Measurements from ENCODE around the gene CST7. TPM values are rescaled to one million over a fixed set of nuclear protein-coding genes. Genes with fewer than 3 reads are reported as not detected.

The CST7 gene
- total RNA-seq, 1 experiment from 2014 or later = not detected

DNA sequence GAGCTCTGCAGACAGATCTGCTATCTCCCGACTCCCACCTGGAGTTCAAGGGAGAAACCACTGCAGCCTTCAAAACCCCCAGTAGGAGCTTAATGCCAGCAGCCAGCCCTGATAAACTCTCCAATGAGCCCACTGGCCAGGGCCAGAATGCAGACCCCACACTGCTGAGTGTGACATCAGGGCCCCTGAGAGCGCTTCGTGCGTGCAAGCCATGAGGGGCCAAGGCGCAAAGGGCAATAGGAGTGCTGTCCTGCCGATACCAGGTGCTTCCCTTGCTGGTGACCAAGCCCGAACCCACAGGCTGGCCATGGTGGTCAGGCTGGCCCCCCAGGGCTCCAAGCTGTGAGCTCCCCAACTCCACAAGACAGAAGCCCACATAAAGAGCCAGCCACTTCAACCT, 33.2 kb upstream of the CST7 start:
- Histone ChIP-seq H3K9me2 (ENCODE audit: insufficient read depth) (no peaks in the 10 kb centered on the region), H4K20me1 (ENCODE audit: insufficient read depth) (no peaks in the 10 kb centered on the region), H3K9ac (ENCODE audit: low read length) (no peak overlapping the region), H3K27ac (ENCODE audit: low read depth, low read length) (no peak overlapping the region), H3K36me3 (ENCODE audit: control insufficient read depth in 1 of 2, insufficient read depth in 2 of 2, low read length in 2 of 2) (no peaks in the 10 kb centered on the region), H3K4me2 (ENCODE audit: low read length) (no peak overlapping the region), H3K9me3 (ENCODE audit: control insufficient read depth in 1 of 2, insufficient read depth in 1 of 2, low read depth in 1 of 2, low read length in 2 of 2) (no peaks in the 10 kb centered on the region), H3K4me1 (ENCODE audit: control insufficient read depth in 1 of 2, insufficient read depth in 2 of 2, low read length in 2 of 2) (no peaks in the 10 kb centered on the region), H3K79me2 (ENCODE audit: insufficient read depth, low read length) (no peaks in the 10 kb centered on the region), H3K4me3 (replicated peaks in 1 of 2; ENCODE audit: low read depth in 1 of 2, low read length in 2 of 2) (no peak overlapping the region), H3K27me3 (ENCODE audit: insufficient read depth, low read length) (peaks cover 18% of the 10 kb centered on the region; the same call in 1 of the 2 replicates), H2AFZ (ENCODE audit: low read depth, low read length, poor library complexity, severe bottlenecking) (no peak overlapping the region)
- CTCF ChIA-PET = no interaction called here
- POLR2A ChIA-PET = no interaction called here
- ATAC-seq (no peak), DNase-seq (ENCODE audit: low read depth, low spot score) (no peak)
- intact Hi-C loops (cut with micrococcal nuclease) = loop anchor here (10.0 kb wide), 1 partner anchor 381 kb away; no protein-coding TSS in a partner anchor
- no TSS peak for BruUV-seq (replicated peaks)
- TF ChIP-seq, protein P1, sequence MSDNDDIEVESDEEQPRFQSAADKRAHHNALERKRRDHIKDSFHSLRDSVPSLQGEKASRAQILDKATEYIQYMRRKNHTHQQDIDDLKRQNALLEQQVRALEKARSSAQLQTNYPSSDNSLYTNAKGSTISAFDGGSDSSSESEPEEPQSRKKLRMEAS (IDR thresholded peaks at IDR 0.05) = no peak
- TF ChIP-seq EZH2phosphoT487 (IDR thresholded peaks at IDR 0.05; ENCODE audit: borderline replicate concordance) (no peak), YY1 (IDR thresholded peaks at IDR 0.05; ENCODE audit: extremely low read depth, insufficient replicate concordance, low read depth, low read length) (no peak), ZFX (IDR thresholded peaks at IDR 0.05) (no peak), ELF1 (IDR thresholded peaks at IDR 0.05; ENCODE audit: borderline replicate concordance, low read depth) (no peak), SP1 (IDR thresholded peaks at IDR 0.05; ENCODE audit: low read depth) (no peak), EGR1 (IDR thresholded peaks at IDR 0.05; ENCODE audit: low read depth) (no peak), RAD21 (IDR thresholded peaks at IDR 0.05; ENCODE audit: low read depth) (no peak), ZNF274 (IDR thresholded peaks at IDR 0.05; ENCODE audit: low read depth, low read length) (no peak), TCF7L2 (IDR thresholded peaks at IDR 0.05; ENCODE audit: borderline replicate concordance, extremely low read depth, insufficient read depth, insufficient read length) (no peak), SIN3A (IDR thresholded peaks at IDR 0.05; ENCODE audit: low read depth) (no peak), CEBPB (IDR thresholded peaks at IDR 0.05; ENCODE audit: low read depth) (no peak), EZH2 (IDR thresholded peaks at IDR 0.05) (no peak), SRF (IDR thresholded peaks at IDR 0.05; ENCODE audit: low read depth) (no peak), POLR2A (IDR thresholded peaks at IDR 0.05; ENCODE audit: borderline replicate concordance, extremely low read depth, insufficient read depth, insufficient read length) (no peak)
- TF ChIP-seq, protein P2, sequence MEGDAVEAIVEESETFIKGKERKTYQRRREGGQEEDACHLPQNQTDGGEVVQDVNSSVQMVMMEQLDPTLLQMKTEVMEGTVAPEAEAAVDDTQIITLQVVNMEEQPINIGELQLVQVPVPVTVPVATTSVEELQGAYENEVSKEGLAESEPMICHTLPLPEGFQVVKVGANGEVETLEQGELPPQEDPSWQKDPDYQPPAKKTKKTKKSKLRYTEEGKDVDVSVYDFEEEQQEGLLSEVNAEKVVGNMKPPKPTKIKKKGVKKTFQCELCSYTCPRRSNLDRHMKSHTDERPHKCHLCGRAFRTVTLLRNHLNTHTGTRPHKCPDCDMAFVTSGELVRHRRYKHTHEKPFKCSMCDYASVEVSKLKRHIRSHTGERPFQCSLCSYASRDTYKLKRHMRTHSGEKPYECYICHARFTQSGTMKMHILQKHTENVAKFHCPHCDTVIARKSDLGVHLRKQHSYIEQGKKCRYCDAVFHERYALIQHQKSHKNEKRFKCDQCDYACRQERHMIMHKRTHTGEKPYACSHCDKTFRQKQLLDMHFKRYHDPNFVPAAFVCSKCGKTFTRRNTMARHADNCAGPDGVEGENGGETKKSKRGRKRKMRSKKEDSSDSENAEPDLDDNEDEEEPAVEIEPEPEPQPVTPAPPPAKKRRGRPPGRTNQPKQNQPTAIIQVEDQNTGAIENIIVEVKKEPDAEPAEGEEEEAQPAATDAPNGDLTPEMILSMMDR (IDR thresholded peaks at IDR 0.05 in 2 of 3, conservative IDR thresholded peaks at IDR 0.05 in 1 of 3; ENCODE audit: borderline replicate concordance in 1 of 3, insufficient read depth in 1 of 3, low read depth in 2 of 3, low read length in 2 of 3) = no peak
- TF ChIP-seq, protein P3, sequence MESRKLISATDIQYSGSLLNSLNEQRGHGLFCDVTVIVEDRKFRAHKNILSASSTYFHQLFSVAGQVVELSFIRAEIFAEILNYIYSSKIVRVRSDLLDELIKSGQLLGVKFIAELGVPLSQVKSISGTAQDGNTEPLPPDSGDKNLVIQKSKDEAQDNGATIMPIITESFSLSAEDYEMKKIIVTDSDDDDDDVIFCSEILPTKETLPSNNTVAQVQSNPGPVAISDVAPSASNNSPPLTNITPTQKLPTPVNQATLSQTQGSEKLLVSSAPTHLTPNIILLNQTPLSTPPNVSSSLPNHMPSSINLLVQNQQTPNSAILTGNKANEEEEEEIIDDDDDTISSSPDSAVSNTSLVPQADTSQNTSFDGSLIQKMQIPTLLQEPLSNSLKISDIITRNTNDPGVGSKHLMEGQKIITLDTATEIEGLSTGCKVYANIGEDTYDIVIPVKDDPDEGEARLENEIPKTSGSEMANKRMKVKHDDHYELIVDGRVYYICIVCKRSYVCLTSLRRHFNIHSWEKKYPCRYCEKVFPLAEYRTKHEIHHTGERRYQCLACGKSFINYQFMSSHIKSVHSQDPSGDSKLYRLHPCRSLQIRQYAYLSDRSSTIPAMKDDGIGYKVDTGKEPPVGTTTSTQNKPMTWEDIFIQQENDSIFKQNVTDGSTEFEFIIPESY (IDR thresholded peaks at IDR 0.05; ENCODE audit: extremely low read depth, insufficient replicate concordance, low read length) = no peak
- RAD21 ChIA-PET (ENCODE audit: low non-redundant PET in 1 of 2, low total read pairs in 2 of 2, uncharacterized antibody in 2 of 2, unreplicated experiment in 2 of 2) = no interaction called here
